GM06990 (cell line): ENCODE results near the gene SALL4.

Source experiments
- DNase-seq: peaks from one replicate; pipeline ENCODE4 v3.0.0-alpha.2; 2011; ENCODE audit not compliant: insufficient read length; ENCODE audit errors: extremely low read depth
- H3K27me3 ChIP-seq: replicated peaks from 2 replicates; pipeline ENCODE4 v1.6.0; 2011; ENCODE audit warnings: low read length; ENCODE audit not compliant: control insufficient read depth, insufficient read depth
- H3K36me3 ChIP-seq: 2 replicates; pipeline ENCODE4 v1.5.1; 2011; ENCODE audit warnings: low read length; ENCODE audit not compliant: control insufficient read depth, insufficient read depth
- H3K4me3 ChIP-seq: replicated peaks from 2 replicates; pipeline ENCODE4 v1.5.1; 2011; ENCODE audit warnings: low read depth, mild to moderate bottlenecking, control low read depth, low read length
- CTCF ChIP-seq: IDR thresholded peaks from 2 replicates; pipeline ENCODE4 v1.5.1; 2011; ENCODE audit warnings: low read length, control low read depth, mild to moderate bottlenecking, inconsistent platforms; ENCODE audit not compliant: insufficient read depth, poor library complexity, severe bottlenecking

Gene SALL4

GRCh38 chr20:51801122-51801822 lies 1.0 kb downstream of the SALL4 start:
- DNase-seq, result no peak
- no peaks in the 10 kb centered on the region for H3K36me3 ChIP-seq
- no peak for TF ChIP-seq CTCF
- H3K27me3 ChIP-seq, result peaks cover 2% of the 10 kb centered on the region
- H3K4me3 ChIP-seq, result no peak overlapping the region

GRCh38 chr20:51800872-51801121 lies 1.5 kb downstream of the SALL4 start:
- Histone ChIP-seq H3K36me3 (no peaks in the 10 kb centered on the region), H3K4me3 (no peak overlapping the region), H3K27me3 (peaks cover 2% of the 10 kb centered on the region)
- no peak for TF ChIP-seq CTCF
- DNase-seq, result no peak

GRCh38 chr20:51800060-51800871 lies 2.1 kb downstream of the SALL4 start:
- Histone ChIP-seq H3K36me3 (no peaks in the 10 kb centered on the region), H3K27me3 (peaks cover 2% of the 10 kb centered on the region), H3K4me3 (no peak overlapping the region)
- TF ChIP-seq CTCF, result peak; percentile 96
- DNase-seq, result peak; percentile 66

- H3K36me3 ChIP-seq, result no peaks in the 10 kb centered on the region
- DNase-seq, result no peak
- no peak for TF ChIP-seq CTCF
- H3K4me3 ChIP-seq, result no peak overlapping the region
- H3K27me3 ChIP-seq, result peaks cover 2% of the 10 kb centered on the region
Measured at GRCh38 chr20:51799401-51799860, 2.9 kb downstream of the SALL4 start.

GRCh38 chr20:51797357-51798025 lies 4.8 kb downstream of the SALL4 start:
- H3K4me3 ChIP-seq, result no peak overlapping the region
- no peak for DNase-seq
- H3K36me3 ChIP-seq, result no peaks in the 10 kb centered on the region
- TF ChIP-seq CTCF, result no peak
- peaks cover 2% of the 10 kb centered on the region for H3K27me3 ChIP-seq
